CD4-positive, alpha-beta T cell treated with Interferon alpha-2 for 1 hour (primary cell): ENCODE results near the gene RPS13.
"Not testable (repeated sequence)": the region's sequence is repeated elsewhere in the genome, so short reads cannot be mapped to it uniquely, and the experiment has no call there.

ENCODE experiments used
- DNase-seq, 2 donors: peaks; one replicate each; pipeline ENCODE4 v3.0.0-alpha.2; 2020 to 2022

Gene RPS13

DNA sequence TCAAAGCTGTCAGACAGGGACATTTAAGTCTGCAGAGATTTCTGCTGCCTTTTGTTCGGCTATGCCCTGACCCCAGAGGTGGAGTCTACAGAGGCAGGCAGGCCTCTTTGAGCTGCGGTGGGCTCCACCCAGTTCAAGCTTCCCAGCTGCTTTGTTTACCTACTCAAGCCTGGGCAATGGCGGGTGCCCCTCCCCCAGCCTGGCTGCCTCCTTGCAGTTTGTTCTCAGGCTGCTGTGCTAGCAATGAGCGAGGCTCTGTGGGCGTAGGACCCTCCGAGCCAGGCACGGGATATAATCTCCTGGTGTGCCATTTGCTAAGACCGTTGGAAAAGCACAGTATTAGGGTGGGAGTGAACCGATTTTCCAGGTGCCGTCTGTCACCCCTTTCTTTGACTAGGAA, 43.4 kb downstream of the RPS13 start:
- not testable (repeated sequence) for DNase-seq

DNA sequence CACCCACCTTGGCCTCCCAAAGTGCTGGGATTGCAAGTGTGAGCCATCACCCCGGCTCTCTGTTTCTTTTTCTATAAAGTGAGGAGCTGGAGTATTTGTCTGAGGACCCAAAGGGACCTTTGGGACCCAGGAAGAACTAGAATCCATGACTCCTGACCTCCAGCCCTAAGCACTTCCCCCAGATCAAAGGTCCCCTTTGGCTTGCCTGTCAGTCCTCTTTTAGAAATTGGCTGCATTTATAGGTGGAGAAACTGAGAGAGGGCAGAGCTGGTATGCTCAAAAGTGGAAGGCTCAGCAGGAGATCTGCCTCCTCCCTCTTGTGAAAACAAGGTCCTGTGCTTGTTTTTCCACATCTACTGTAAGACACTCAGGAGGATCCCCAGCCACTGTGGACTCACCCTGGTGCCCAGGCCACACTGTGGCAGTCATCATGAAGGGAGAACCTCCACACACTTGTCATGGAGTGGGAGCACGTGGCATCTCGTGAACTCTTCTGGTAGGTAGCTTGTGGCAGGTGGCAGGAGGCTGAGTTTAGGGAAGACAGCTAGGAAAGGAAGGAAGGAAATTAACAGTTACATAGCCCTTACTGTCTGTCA, 50.9 kb downstream of the RPS13 start:
- no peak for DNase-seq

DNA sequence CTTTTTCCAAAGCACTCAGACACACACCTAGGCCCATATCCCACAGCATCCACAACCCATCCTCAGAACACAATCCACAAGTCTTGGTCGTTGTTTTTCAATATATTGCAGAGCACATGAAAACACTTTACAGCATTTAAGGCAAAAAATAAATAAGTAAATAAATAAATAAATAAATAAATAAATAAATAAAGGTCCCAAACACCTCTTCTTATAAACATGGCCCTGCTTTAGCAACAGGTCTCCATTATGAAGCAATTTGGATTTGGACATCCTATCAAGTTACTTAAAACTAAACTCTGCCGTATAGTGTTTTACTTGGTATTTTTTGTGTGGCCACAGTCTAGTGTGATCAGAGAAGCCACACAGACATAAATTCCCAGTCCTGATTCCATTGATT, 52.5 kb downstream of the RPS13 start:
- no peak for DNase-seq
